Neural crest cell (in vitro differentiated cells): Measurements from ENCODE around the gene DOK4. TPM values are rescaled to one million over a fixed set of nuclear protein-coding genes. Genes with fewer than 3 reads are reported as not detected.
"Not testable (repeated sequence)": the region's sequence is repeated elsewhere in the genome, so short reads cannot be mapped to it uniquely, and the experiment has no call there.

ENCODE experiments used
- DNase-seq: peaks from one replicate; pipeline ENCODE4 v3.0.0; 2021; ENCODE audit warnings: low read depth, mixed read lengths, low spot score
- H3K27ac Mint-ChIP-seq: one replicate; pipeline ENCODE4 v1.8.0; 2021; ENCODE audit warnings: mild to moderate bottlenecking, mixed read lengths; ENCODE audit not compliant: unreplicated experiment
- H3K27me3 Mint-ChIP-seq: 2 replicates; pipeline ENCODE4 v1.8.0; 2021; ENCODE audit warnings: low read depth, mild to moderate bottlenecking, mixed read lengths
- H3K36me3 Mint-ChIP-seq: 2 replicates; pipeline ENCODE4 v1.8.0; 2021; ENCODE audit warnings: low read depth, mild to moderate bottlenecking, mixed read lengths
- H3K4me1 Mint-ChIP-seq: 2 replicates; pipeline ENCODE4 v1.8.0; 2021; ENCODE audit warnings: mixed read lengths
- H3K4me3 Mint-ChIP-seq: one replicate; pipeline ENCODE4 v1.8.0; 2021; ENCODE audit warnings: mild to moderate bottlenecking, mixed read lengths
- H3K9me3 Mint-ChIP-seq: 2 replicates; pipeline ENCODE4 v1.8.0; 2021; ENCODE audit warnings: mixed read lengths
- total RNA-seq: library from RNA; stranded (reverse); gene quantifications from 2 replicates; pipeline ENCODE4 v1.2.1, GENCODE V29; 2021
- TF ChIP-seq, protein P1 (sequence below): fragments of 200-600 bp; sonication (generic); conservative IDR thresholded peaks from 2 replicates; pipeline ENCODE4 v1.5.0; 2021; ENCODE audit warnings: antibody characterized with exemption, mild to moderate bottlenecking

The DOK4 gene
- total RNA-seq, 1 donor from 2014 or later = 22.7 TPM

DNA sequence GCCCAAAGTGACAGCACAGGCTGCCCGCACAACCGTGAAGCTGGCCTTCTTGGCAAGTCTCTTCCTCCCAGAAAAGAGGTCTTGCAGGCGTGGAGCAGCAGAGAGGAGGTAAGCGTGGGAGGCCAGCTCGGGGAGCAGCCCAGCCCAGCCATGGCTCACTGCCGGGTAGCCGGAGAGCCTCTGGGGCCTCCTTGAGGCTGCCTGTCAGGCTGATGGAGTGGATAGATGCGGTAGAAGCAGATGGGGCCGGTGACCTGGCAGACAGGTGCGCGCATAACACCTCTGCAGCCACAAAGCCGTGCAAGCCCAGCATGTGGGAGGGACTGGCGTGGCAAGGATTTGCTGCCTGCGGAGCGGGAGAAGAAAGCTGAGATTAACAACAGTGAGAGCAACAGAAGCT lies 17.1 kb upstream of the DOK4 start:
- Mint-ChIP-seq H3K4me1 (peaks cover 4% of the 10 kb centered on the region), H3K9me3 (no peaks in the 10 kb centered on the region)

DNA sequence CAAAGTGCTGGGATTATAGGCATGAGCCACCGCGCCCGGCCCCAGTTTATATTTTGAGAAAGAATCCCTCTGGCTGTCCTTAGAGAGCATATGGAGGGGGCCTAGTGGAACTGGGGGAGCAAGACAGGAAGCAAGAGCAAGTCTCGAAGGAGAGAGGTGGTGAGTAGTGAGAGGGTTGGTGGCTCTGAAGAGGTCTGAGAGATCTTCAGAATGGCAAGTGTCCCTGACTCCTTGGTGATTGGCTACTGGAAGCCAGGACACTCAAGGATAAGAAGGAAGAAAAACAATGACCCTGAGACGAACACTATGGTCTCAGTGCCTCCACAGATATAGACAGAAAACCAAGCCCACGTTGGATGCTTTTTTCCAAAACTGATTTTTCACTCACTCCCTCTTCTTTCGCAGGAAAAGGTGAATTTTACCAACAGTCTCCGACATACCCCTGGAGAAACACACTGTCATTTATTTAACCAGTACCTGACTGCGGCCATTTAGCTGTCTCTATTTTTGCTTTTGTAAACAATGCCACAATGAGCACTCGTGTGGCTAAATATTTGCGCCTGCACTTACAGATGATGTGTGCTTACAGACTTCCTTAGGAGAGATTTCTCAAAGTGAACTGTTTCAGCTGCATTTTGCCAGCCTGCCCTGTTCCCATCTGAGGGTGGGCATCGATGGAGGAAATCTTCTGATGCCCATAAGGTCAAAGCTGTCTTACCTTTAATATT lies 15.9 kb upstream of the DOK4 start:
- Mint-ChIP-seq H3K36me3 (no peaks in the 10 kb centered on the region), H3K27me3 (no peaks in the 10 kb centered on the region), H3K9me3 (no peaks in the 10 kb centered on the region), H3K4me3 (no peak overlapping the region), H3K4me1 (peaks cover 4% of the 10 kb centered on the region), H3K27ac (no peak overlapping the region)
- TF ChIP-seq, protein P1, sequence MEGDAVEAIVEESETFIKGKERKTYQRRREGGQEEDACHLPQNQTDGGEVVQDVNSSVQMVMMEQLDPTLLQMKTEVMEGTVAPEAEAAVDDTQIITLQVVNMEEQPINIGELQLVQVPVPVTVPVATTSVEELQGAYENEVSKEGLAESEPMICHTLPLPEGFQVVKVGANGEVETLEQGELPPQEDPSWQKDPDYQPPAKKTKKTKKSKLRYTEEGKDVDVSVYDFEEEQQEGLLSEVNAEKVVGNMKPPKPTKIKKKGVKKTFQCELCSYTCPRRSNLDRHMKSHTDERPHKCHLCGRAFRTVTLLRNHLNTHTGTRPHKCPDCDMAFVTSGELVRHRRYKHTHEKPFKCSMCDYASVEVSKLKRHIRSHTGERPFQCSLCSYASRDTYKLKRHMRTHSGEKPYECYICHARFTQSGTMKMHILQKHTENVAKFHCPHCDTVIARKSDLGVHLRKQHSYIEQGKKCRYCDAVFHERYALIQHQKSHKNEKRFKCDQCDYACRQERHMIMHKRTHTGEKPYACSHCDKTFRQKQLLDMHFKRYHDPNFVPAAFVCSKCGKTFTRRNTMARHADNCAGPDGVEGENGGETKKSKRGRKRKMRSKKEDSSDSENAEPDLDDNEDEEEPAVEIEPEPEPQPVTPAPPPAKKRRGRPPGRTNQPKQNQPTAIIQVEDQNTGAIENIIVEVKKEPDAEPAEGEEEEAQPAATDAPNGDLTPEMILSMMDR = no peak
- DNase-seq = no peak

More for the DNA sequence above, 17.1 kb upstream of the DOK4 start:
- no peak overlapping the region for H3K4me3 Mint-ChIP-seq
- DNase-seq = no peak
- TF ChIP-seq, protein P1 = no peak
- no peak overlapping the region for H3K27ac Mint-ChIP-seq
- H3K27me3 Mint-ChIP-seq = no peaks in the 10 kb centered on the region
- H3K36me3 Mint-ChIP-seq = no peaks in the 10 kb centered on the region

DNA sequence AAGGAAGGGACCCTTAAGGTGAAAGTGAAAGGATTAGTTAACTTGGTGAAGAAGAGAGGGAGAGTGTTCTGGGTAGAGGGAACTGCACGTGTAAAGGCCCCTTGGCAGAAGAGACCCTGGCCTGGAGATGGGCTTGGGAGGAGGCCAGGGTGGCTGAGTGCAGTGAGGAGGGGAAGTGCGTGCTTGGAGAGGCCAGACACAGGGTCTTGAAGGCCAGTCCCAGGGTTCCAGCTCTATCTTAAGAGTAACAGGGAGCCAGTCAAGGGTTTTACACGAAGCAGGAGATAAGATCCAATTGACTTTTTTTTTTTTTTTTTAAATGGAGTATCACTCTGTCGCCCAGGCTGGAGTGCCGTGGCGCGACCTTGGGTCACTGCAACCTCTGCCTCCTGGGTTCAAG lies 15.2 kb upstream of the DOK4 start:
- Mint-ChIP-seq H3K27ac (no peak overlapping the region), H3K4me3 (no peak overlapping the region), H3K4me1 (peaks cover 4% of the 10 kb centered on the region), H3K36me3 (no peaks in the 10 kb centered on the region), H3K9me3 (no peaks in the 10 kb centered on the region), H3K27me3 (no peaks in the 10 kb centered on the region)
- DNase-seq = no peak
- TF ChIP-seq, protein P1 = no peak

DNA sequence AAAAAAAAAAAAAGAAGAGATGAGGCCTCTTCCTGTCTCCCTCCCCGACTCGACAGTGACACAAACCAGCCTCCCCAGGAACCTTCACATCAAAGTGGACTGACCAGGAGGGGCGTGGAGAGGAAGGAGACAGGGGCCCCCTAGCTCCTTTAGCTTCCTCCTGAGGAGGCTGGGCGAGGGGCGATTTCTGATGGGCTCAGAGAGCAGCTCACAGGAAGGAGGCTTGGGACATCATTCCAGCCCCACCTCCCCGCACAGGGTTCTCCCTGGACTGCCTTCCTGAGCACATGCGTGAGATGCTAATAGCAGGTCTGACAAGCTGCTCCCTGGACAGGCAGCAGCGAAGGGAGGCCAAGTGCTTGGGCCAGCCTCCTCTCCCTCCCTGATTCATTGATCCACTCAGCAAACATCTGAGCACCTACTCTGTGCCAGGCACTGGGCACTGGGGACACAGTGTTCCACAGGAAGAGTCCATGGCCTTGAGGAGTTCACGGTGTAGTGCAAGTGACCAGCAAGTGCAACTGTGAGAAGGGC lies 14.4 kb upstream of the DOK4 start:
- Mint-ChIP-seq H3K36me3 (no peaks in the 10 kb centered on the region), H3K4me1 (peaks cover 7% of the 10 kb centered on the region), H3K27ac (no peak overlapping the region), H3K4me3 (no peak overlapping the region), H3K9me3 (no peaks in the 10 kb centered on the region), H3K27me3 (no peaks in the 10 kb centered on the region)
- no peak for DNase-seq
- TF ChIP-seq, protein P1 = no peak

DNA sequence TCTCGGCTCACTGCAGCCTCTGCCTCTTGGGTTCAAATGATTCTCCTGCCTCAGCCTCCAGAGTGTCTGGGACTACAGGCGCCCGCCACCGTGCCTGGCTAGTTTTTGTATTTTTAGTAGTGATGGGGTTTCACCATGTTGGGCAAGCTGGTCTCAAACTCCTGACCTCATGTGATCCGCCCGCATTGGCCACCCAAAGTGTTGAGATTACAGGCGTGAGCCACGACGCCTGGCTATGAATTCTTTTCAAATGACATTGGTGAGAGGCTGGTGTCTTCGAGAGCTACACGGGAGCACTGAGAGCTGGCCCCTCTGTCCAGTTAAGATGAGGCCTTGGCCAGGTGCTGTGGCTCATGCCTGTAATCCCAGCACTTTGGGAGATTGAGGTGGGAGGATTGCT lies 13.6 kb upstream of the DOK4 start:
- not testable (repeated sequence) for H3K27me3 Mint-ChIP-seq, H3K4me1 Mint-ChIP-seq, H3K36me3 Mint-ChIP-seq, H3K27ac Mint-ChIP-seq, H3K9me3 Mint-ChIP-seq, DNase-seq, H3K4me3 Mint-ChIP-seq

DNA sequence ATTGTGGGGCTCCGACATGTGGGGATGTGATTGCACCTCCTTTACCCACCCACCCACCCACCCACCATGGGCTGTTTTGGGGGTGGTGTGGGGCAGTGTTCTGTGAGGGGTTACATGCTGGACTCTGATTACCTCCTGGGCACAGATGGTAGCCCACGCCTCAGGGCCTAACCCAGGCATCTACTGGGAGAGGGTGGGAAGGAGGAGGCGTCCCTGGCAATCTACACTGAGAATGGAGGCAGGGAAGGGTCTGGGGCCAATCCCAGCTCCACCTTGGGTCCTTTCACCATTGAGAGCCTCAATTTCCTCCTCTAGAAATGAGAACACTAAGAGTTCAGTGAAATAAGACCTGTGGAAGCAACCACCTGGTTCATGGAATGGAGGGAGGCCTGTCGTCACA lies 11.7 kb upstream of the DOK4 start:
- Mint-ChIP-seq H3K4me3 (no peak overlapping the region), H3K9me3 (no peaks in the 10 kb centered on the region), H3K27me3 (no peaks in the 10 kb centered on the region), H3K4me1 (peaks cover 12% of the 10 kb centered on the region), H3K27ac (no peak overlapping the region), H3K36me3 (no peaks in the 10 kb centered on the region)
- DNase-seq = no peak
- TF ChIP-seq, protein P1 = no peak
